NCI-H2029 (cell line): ENCODE data around the gene DNAJC21.

Experiments used
- DNase-seq: peaks from one replicate; lab custom pipeline; 2025; lab: John Stamatoyannopoulos, UW

DNAJC21 gene

GRCh38 chr5:34982823-34983222 is 53.5 kb downstream of the DNAJC21 start:
- DNase-seq = no peak

GRCh38 chr5:34986965-34987364 is 57.6 kb downstream of the DNAJC21 start:
- DNase-seq = no peak

- DNase-seq = no peak
These were observed 62.3 kb downstream of the DNAJC21 start for GRCh38 chr5:34991486-34992238.

- DNase-seq = no peak
These were observed 64.6 kb downstream of the DNAJC21 start for GRCh38 chr5:34993951-34994350.

GRCh38 chr5:34996261-34996660 is 66.9 kb downstream of the DNAJC21 start:
- DNase-seq = no peak

- peak; percentile 38 for DNase-seq
These were observed 68.9 kb downstream of the DNAJC21 start for GRCh38 chr5:34998058-34998789.

GRCh38 chr5:35001842-35002241 is 72.5 kb downstream of the DNAJC21 start:
- no peak for DNase-seq

- DNase-seq = no peak
These were observed 73.1 kb downstream of the DNAJC21 start for GRCh38 chr5:35002459-35002858.

GRCh38 chr5:35003018-35003957 is 73.9 kb downstream of the DNAJC21 start:
- DNase-seq = peak; percentile 40

GRCh38 chr5:35004200-35004599 is 74.8 kb downstream of the DNAJC21 start:
- no peak for DNase-seq

- DNase-seq = no peak
These were observed 75.4 kb downstream of the DNAJC21 start for GRCh38 chr5:35004771-35005170.
